B cell (primary cell): ENCODE measurements around the gene CORO2A. TPM values are rescaled to one million over a fixed set of nuclear protein-coding genes. Genes with fewer than 3 reads are reported as not detected.

Experiments used
- ATAC-seq: fragments of 200-7000 bp; cut with Tn5 transposase; one replicate; pipeline ENCODE4 v1.10.0; 2021; ENCODE audit warnings: low read depth, mild to moderate bottlenecking, moderate number of reproducible peaks, moderate library complexity
- CTCF ChIA-PET: fragments of 350-600 bp; sonication (Branson Sonifier 250); formaldehyde crosslinking; loops from one replicate; lab custom pipeline; 2021; ENCODE audit warnings: antibody characterized with exemption, inconsistent platforms; lab: Charles Lee
- POLR2A ChIA-PET: fragments of 350-600 bp; sonication (Branson Sonifier 250); formaldehyde crosslinking; loops from one replicate; lab custom pipeline; 2021; ENCODE audit warnings: antibody characterized with exemption; lab: Charles Lee
- DNase-seq: peaks from one replicate; pipeline ENCODE4 v3.0.0; 2013
- H2AFZ ChIP-seq: 2 replicates; pipeline ENCODE4 v1.6.1; 2012; ENCODE audit warnings: mild to moderate bottlenecking, low read depth, low read length; ENCODE audit not compliant: insufficient read depth, poor library complexity, severe bottlenecking
- H3K27ac ChIP-seq, 2 donors: 1 replicate in 1 of 2; 2 replicates in 1 of 2; pipeline ENCODE4 v1.5.1; 2012 to 2013; ENCODE audit warnings: low read length in 2 of 2, mild to moderate bottlenecking in 2 of 2, moderate library complexity in 1 of 2
- H3K27me3 ChIP-seq, 4 experiments: fragments of 200-600 bp in 1 of 4; sonication (generic) in 1 of 4; replicated peaks in 1 of 4; 1 replicate in 2 of 4; 2 replicates in 2 of 4; pipeline versions ENCODE4 v1.6.1 to v1.7.0; 2013 to 2016; ENCODE audit warnings: low read length in 3 of 4, mild to moderate bottlenecking in 2 of 4, mixed read lengths in 1 of 4, moderate library complexity in 1 of 4; ENCODE audit not compliant: insufficient read depth in 4 of 4, control insufficient read depth in 3 of 4; ENCODE audit errors: control extremely low read depth in 1 of 4
- H3K36me3 ChIP-seq, 2 experiments: replicated peaks in 1 of 2; 1 replicate in 1 of 2; 2 replicates in 1 of 2; pipeline versions ENCODE4 v1.6.1 to v1.7.1; 2013; ENCODE audit warnings: low read length in 1 of 2; ENCODE audit not compliant: insufficient read depth in 2 of 2, control insufficient read depth in 1 of 2; ENCODE audit errors: control extremely low read depth in 1 of 2, extremely low read depth in 1 of 2
- H3K4me1 ChIP-seq, 2 donors: fragments of 200-600 bp in 1 of 2; sonication (generic) in 1 of 2; 1 replicate in 1 of 2; 2 replicates in 1 of 2; pipeline versions ENCODE4 v1.5.1 to v1.6.1; 2013 to 2017; ENCODE audit warnings: low read length in 2 of 2; ENCODE audit not compliant: control insufficient read depth in 2 of 2, insufficient read depth in 2 of 2
- H3K4me2 ChIP-seq: replicated peaks from 2 replicates; pipeline ENCODE3; 2012; ENCODE audit warnings: mild to moderate bottlenecking, low read depth, low read length; ENCODE audit not compliant: poor library complexity, severe bottlenecking
- H3K4me3 ChIP-seq, 5 experiments: fragments of 200-600 bp in 1 of 5; sonication (generic) in 1 of 5; 1 replicate in 3 of 5; 2 replicates in 2 of 5; pipeline versions ENCODE4 v1.5.1 to v1.7.0; 2011 to 2016; ENCODE audit warnings: low read length in 4 of 5, mild to moderate bottlenecking in 4 of 5, low read depth in 2 of 5, control low read depth in 1 of 5, moderate library complexity in 1 of 5; ENCODE audit not compliant: insufficient read depth in 1 of 5; ENCODE audit errors: control extremely low read depth in 1 of 5, extremely low read depth in 1 of 5
- H3K79me2 ChIP-seq: fragments of 200-600 bp; sonication (generic); one replicate; pipeline ENCODE4 v1.6.0; 2016; ENCODE audit warnings: low read length; ENCODE audit not compliant: control insufficient read depth, insufficient read depth
- H3K9ac ChIP-seq: fragments of 200-600 bp; sonication (generic); 2 replicates; pipeline ENCODE4 v1.6.1; 2017; ENCODE audit warnings: mild to moderate bottlenecking, low read length, moderate library complexity
- H3K9me3 ChIP-seq, 3 donors: one replicate each; pipeline versions ENCODE4 v1.6.1 to v1.7.1; 2013; ENCODE audit warnings: low read length in 2 of 3; ENCODE audit not compliant: control insufficient read depth in 2 of 3, insufficient read depth in 1 of 3; ENCODE audit errors: control extremely low read depth in 1 of 3
- H4K20me1 ChIP-seq: 2 replicates; pipeline ENCODE4 v1.6.0; 2012; ENCODE audit warnings: mild to moderate bottlenecking, low read length; ENCODE audit not compliant: insufficient read depth, control insufficient read depth, poor library complexity, severe bottlenecking
- H3K27ac Mint-ChIP-seq: one replicate; pipeline ENCODE4 v1.8.0; 2021; ENCODE audit warnings: mixed read lengths
- H3K27me3 Mint-ChIP-seq: one replicate; pipeline ENCODE4 v1.8.0; 2021; ENCODE audit warnings: mixed read lengths
- H3K4me1 Mint-ChIP-seq: one replicate; pipeline ENCODE4 v1.8.0; 2021; ENCODE audit warnings: mixed read lengths
- H3K4me3 Mint-ChIP-seq: one replicate; pipeline ENCODE4 v1.8.0; 2021; ENCODE audit warnings: mixed read lengths
- H3K9me3 Mint-ChIP-seq: one replicate; pipeline ENCODE4 v1.8.0; 2022; ENCODE audit warnings: mixed read lengths; ENCODE audit not compliant: insufficient read depth
- EZH2 ChIP-seq: IDR thresholded peaks from 2 replicates; pipeline ENCODE4 v1.6.1; 2012; ENCODE audit warnings: borderline replicate concordance, low read depth, mild to moderate bottlenecking, moderate library complexity, low read length; ENCODE audit not compliant: insufficient read depth, poor library complexity, severe bottlenecking
- whole genome bisulfite sequencing: methylation state at CpG from one replicate; pipeline ENCODE4 v1.1.5; 2013; ENCODE audit warnings: missing lambda C conversion rate; ENCODE audit not compliant: insufficient coverage; 5-methylcytosine and 5-hydroxymethylcytosine counted together
- intact Hi-C: fragments of 100-400 bp; cut with micrococcal nuclease; formaldehyde crosslinking; loops from one replicate; pipeline ENCODE4 v1.10.0; 2022
- polyA plus RNA-seq: library from polyadenylated mRNA; depleted of rRNA; stranded (reverse); fragments of >200 nt; gene quantifications from 2 replicates; pipeline ENCODE4 v1.2.3, GENCODE V29; 2012
- total RNA-seq, 2 donors: library from RNA; stranded (reverse); fragments of 120-200 nt in 1 of 2; gene quantifications; 1 replicate in 1 of 2; 2 replicates in 1 of 2; pipeline versions ENCODE4 v1.2.3 to v1.2.4, GENCODE V29; 2013 to 2022
- TF ChIP-seq, protein P1 (sequence below): fragments of 200-600 bp; IDR thresholded peaks from one replicate; pipeline ENCODE4 v1.8.0; 2022; ENCODE audit warnings: antibody characterized with exemption, mild to moderate bottlenecking

CORO2A gene
- total and polyA plus RNA-seq, 2 donors (not counting 1 experiment from before 2014, with no cell fraction given): 1.1 to 2.0 TPM

DNA sequence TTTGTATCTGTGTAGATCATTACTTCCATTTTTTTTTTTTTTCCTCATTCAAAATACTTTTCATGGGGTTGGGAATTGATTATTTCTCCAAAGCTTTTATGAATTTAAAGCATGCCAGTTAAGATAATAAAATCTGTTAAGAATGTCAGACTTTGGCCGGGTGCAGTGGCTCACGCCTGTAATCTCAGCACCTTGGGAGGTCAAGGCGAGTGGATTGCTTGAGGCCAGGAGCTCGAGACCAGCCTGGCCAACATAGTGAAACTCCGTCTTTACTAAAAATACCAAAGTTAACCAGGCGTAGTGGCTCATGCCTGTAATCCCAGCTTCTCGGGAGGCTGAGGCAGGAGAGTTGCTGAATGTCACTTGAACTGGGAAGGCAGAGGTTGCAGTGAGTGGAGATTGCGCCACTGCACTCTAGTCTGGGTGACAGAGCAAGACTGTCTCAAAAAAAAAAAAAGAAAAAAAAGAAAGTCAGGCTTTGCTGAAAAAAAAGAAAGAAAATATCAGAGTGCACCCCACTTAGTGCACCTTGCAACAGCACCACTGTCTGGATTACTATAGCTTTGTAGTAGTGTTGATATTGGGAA is 44.6 kb upstream of the CORO2A start:
- no peaks in the 10 kb centered on the region for H4K20me1 ChIP-seq
- no peak overlapping the region for H3K4me3 ChIP-seq
- TF ChIP-seq, protein P1, sequence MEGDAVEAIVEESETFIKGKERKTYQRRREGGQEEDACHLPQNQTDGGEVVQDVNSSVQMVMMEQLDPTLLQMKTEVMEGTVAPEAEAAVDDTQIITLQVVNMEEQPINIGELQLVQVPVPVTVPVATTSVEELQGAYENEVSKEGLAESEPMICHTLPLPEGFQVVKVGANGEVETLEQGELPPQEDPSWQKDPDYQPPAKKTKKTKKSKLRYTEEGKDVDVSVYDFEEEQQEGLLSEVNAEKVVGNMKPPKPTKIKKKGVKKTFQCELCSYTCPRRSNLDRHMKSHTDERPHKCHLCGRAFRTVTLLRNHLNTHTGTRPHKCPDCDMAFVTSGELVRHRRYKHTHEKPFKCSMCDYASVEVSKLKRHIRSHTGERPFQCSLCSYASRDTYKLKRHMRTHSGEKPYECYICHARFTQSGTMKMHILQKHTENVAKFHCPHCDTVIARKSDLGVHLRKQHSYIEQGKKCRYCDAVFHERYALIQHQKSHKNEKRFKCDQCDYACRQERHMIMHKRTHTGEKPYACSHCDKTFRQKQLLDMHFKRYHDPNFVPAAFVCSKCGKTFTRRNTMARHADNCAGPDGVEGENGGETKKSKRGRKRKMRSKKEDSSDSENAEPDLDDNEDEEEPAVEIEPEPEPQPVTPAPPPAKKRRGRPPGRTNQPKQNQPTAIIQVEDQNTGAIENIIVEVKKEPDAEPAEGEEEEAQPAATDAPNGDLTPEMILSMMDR: no peak
- no peak for TF ChIP-seq EZH2
- no peaks in the 10 kb centered on the region for H3K79me2 ChIP-seq
- no peaks in the 10 kb centered on the region for H3K9me3 ChIP-seq
- H3K4me1 ChIP-seq: no peaks in the 10 kb centered on the region
- no peak overlapping the region for H3K9ac ChIP-seq
- no peak overlapping the region for H3K4me3 Mint-ChIP-seq
- ChIA-PET POLR2A (no interaction called here), CTCF (interaction anchor here (1.6 kb wide), 1 partner anchor 30 kb away, joined by 6 read pairs; no protein-coding TSS in a partner anchor)
- H3K27ac Mint-ChIP-seq: no peak overlapping the region
- ATAC-seq (no peak), DNase-seq (no peak)
- H3K4me2 ChIP-seq: no peak overlapping the region
- H3K27me3 ChIP-seq: no peaks in the 10 kb centered on the region
- 96% methylated on average over 5 of the region's 8 CpGs for WGBS
- H2AFZ ChIP-seq: no peak overlapping the region
- H3K4me1 Mint-ChIP-seq: no peaks in the 10 kb centered on the region
- H3K27me3 Mint-ChIP-seq: no peaks in the 10 kb centered on the region
- H3K27ac ChIP-seq: no peak overlapping the region
- H3K36me3 ChIP-seq: peaks cover 0 to 9% of the 10 kb centered on the region in 2 experiments
- intact Hi-C loops: no loop called here
- no peaks in the 10 kb centered on the region for H3K9me3 Mint-ChIP-seq

DNA sequence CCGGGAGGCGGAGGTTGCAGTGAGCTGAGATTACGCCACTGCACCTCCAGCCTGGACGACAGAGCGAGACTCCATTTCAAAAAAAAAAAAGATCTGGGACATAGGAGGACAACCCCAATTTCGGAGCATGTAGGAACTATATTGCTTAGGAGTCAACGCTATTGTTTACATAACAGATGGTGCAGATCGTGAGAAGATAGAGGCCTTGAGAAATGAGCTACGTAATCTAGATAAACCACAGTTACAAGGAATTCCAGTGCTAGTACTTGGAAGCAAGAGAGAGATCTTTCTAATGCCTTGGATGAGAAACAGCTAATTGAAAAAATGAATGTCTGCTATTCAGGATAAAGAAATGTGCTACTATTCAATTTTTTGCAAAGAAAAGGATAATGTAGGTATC is 42.7 kb upstream of the CORO2A start:
- Histone ChIP-seq H2AFZ (no peak overlapping the region), H3K4me2 (no peak overlapping the region), H3K27ac (no peak overlapping the region), H3K4me3 (no peak overlapping the region), H3K9me3 (no peaks in the 10 kb centered on the region), H3K27me3 (no peaks in the 10 kb centered on the region), H3K79me2 (no peaks in the 10 kb centered on the region), H3K36me3 (peaks cover 0 to 5% of the 10 kb centered on the region in 2 experiments), H4K20me1 (no peaks in the 10 kb centered on the region), H3K9ac (no peak overlapping the region), H3K4me1 (no peaks in the 10 kb centered on the region)
- H3K4me1 Mint-ChIP-seq: peaks cover 2% of the 10 kb centered on the region
- no peak overlapping the region for H3K27ac Mint-ChIP-seq
- 96% methylated on average over 6 of the region's 9 CpGs for WGBS
- CTCF ChIA-PET: interaction anchor here (0.7 to 2.1 kb wide), 7 partner anchors 14 to 201 kb away, joined by 3 to 8 read pairs (median 3); partner anchors contain the start of gene TBC1D2
- H3K9me3 Mint-ChIP-seq: no peaks in the 10 kb centered on the region
- TF ChIP-seq EZH2: no peak
- TF ChIP-seq, protein P1: no peak
- no peak overlapping the region for H3K4me3 Mint-ChIP-seq
- intact Hi-C loops: no loop called here
- no peaks in the 10 kb centered on the region for H3K27me3 Mint-ChIP-seq
- ATAC-seq: no peak
- DNase-seq: no peak
- POLR2A ChIA-PET: no interaction called here
